HCT116 (cell line): ENCODE results near the gene TSG101. TPM values are rescaled to one million over a fixed set of nuclear protein-coding genes. Genes with fewer than 3 reads are reported as not detected.
A peak's percentile ranks its signal among the peaks of the same experiment; 100 is the strongest.

ENCODE experiments used
- ATAC-seq: fragments of 200-7000 bp; cut with Tn5 transposase; 2 replicates; pipeline ENCODE4 v1.9.1; 2020; ENCODE audit warnings: mild to moderate bottlenecking, moderate library complexity
- BruUV-seq: library from RNA; stranded (reverse); fragments of 400-500 nt; replicated peaks from 2 replicates; lab custom pipeline; 2021; lab: Mats Ljungman, UMichigan
- CTCF ChIA-PET: fragments of 300-600 bp; sonication (Branson Sonifier 250); formaldehyde crosslinking; loops from one replicate; lab custom pipeline; 2021; ENCODE audit warnings: antibody characterized with exemption; lab: Charles Lee
- POLR2A ChIA-PET: fragments of 300-600, 350-600 bp; sonication (Branson Sonifier 250); formaldehyde crosslinking; loops from one replicate; lab custom pipeline; 2021; ENCODE audit warnings: antibody characterized with exemption; lab: Charles Lee
- RAD21 ChIA-PET, 2 experiments: fragments of 300-600 bp; sonication (Branson Sonifier 250); formaldehyde crosslinking; loops; one replicate each; lab custom pipeline; 2023; ENCODE audit warnings: low total read pairs in 2 of 2; ENCODE audit not compliant: uncharacterized antibody in 2 of 2, unreplicated experiment in 2 of 2, low non-redundant PET in 1 of 2; lab: Charles Lee
- DNase-seq: peaks from one replicate; pipeline ENCODE4 v3.0.0-alpha.2; 2010; ENCODE audit warnings: low read depth, low spot score
- H2AFZ ChIP-seq: fragments of 200-600 bp; shearing (Covaris generic), sonication (generic); 2 replicates; pipeline ENCODE4 v1.6.1; 2017; ENCODE audit warnings: low read depth, mixed run types, mixed read lengths, antibody characterized with exemption, low read length; ENCODE audit not compliant: poor library complexity, severe bottlenecking
- H3K27ac ChIP-seq: 2 replicates; pipeline ENCODE4 v1.5.1; 2012; ENCODE audit warnings: low read depth, low read length
- H3K27me3 ChIP-seq: fragments of 200-600 bp; sonication (generic); 2 replicates; pipeline ENCODE4 v1.6.1; 2016; ENCODE audit warnings: mixed run types, low read length, mixed read lengths; ENCODE audit not compliant: insufficient read depth
- H3K36me3 ChIP-seq, 2 experiments: fragments of 200-500 bp in 1 of 2; fragments of 200-600 bp in 1 of 2; sonication (Bioruptor generic) in 1 of 2; sonication (generic) in 1 of 2; 2 replicates each; pipeline versions ENCODE4 v1.5.1 to v1.6.1; 2014 to 2016; ENCODE audit warnings: low read length in 2 of 2, inconsistent platforms in 1 of 2, mixed read lengths in 1 of 2, mixed run types in 1 of 2; ENCODE audit not compliant: insufficient read depth in 2 of 2, control insufficient read depth in 1 of 2
- H3K4me1 ChIP-seq, 2 experiments: fragments of 200-600 bp in 1 of 2; sonication (generic) in 1 of 2; 2 replicates each; pipeline versions ENCODE4 v1.5.1 to v1.6.1; 2012 to 2017; ENCODE audit warnings: low read length in 2 of 2, inconsistent platforms in 1 of 2, mild to moderate bottlenecking in 1 of 2, mixed read lengths in 1 of 2, mixed run types in 1 of 2, moderate library complexity in 1 of 2; ENCODE audit not compliant: insufficient read depth in 2 of 2, control insufficient read depth in 1 of 2
- H3K4me2 ChIP-seq: fragments of 200-600 bp; sonication (generic); 2 replicates; pipeline ENCODE4 v1.6.1; 2017; ENCODE audit warnings: mixed run types, low read length, mixed read lengths
- H3K4me3 ChIP-seq, 2 experiments: fragments of 200-600 bp in 1 of 2; sonication (generic) in 1 of 2; replicated peaks in 1 of 2; 2 replicates each; pipeline ENCODE4 v1.5.1; 2011 to 2016; ENCODE audit warnings: low read length in 2 of 2, control low read depth in 1 of 2, low read depth in 1 of 2, mild to moderate bottlenecking in 1 of 2, mixed read lengths in 1 of 2, mixed run types in 1 of 2
- H3K79me2 ChIP-seq: fragments of 200-600 bp; sonication (generic); 2 replicates; pipeline ENCODE4 v1.6.1; 2017; ENCODE audit warnings: mild to moderate bottlenecking, mixed run types, low read length, moderate library complexity, mixed read lengths; ENCODE audit not compliant: insufficient read depth
- H3K9ac ChIP-seq: fragments of 200-600 bp; sonication (generic); 2 replicates; pipeline ENCODE4 v1.6.1; 2016; ENCODE audit warnings: low read length, mixed read lengths
- H3K9me2 ChIP-seq: fragments of 200-600 bp; sonication (generic), shearing (Covaris generic); 2 replicates; pipeline ENCODE4 v1.6.1; 2017; ENCODE audit warnings: mixed run types, mild to moderate bottlenecking, moderate library complexity; ENCODE audit not compliant: insufficient read depth
- H3K9me3 ChIP-seq, 2 experiments: fragments of 200-500 bp in 1 of 2; fragments of 200-600 bp in 1 of 2; sonication (Bioruptor generic) in 1 of 2; sonication (generic) in 1 of 2; 2 replicates each; pipeline ENCODE4 v1.6.1; 2014 to 2017; ENCODE audit warnings: low read length in 2 of 2, mixed read lengths in 2 of 2, inconsistent platforms in 1 of 2, low read depth in 1 of 2, mild to moderate bottlenecking in 1 of 2, mixed run types in 1 of 2, moderate library complexity in 1 of 2; ENCODE audit not compliant: control insufficient read depth in 1 of 2, insufficient read depth in 1 of 2
- H4K20me1 ChIP-seq: fragments of 200-600 bp; sonication (generic), shearing (Covaris generic); 2 replicates; pipeline ENCODE4 v1.6.1; 2017; ENCODE audit warnings: mixed run types, mild to moderate bottlenecking, moderate library complexity; ENCODE audit not compliant: insufficient read depth
- CEBPB ChIP-seq: IDR thresholded peaks from 2 replicates; pipeline ENCODE4 v1.6.1; 2012; ENCODE audit warnings: low read depth
- EGR1 ChIP-seq: IDR thresholded peaks from 2 replicates; pipeline ENCODE4 v1.6.1; 2012; ENCODE audit warnings: low read depth
- FOSL1 ChIP-seq: IDR thresholded peaks from 2 replicates; pipeline ENCODE4 v1.6.1; 2012; ENCODE audit warnings: low read depth
- JUND ChIP-seq: IDR thresholded peaks from 2 replicates; pipeline ENCODE4 v1.6.1; 2012
- POLR2AphosphoS5 ChIP-seq: IDR thresholded peaks from 2 replicates; pipeline ENCODE4 v1.6.1; 2011; ENCODE audit warnings: mild to moderate bottlenecking, low read depth, low read length, moderate library complexity
- RAD21 ChIP-seq: IDR thresholded peaks from 2 replicates; pipeline ENCODE4 v1.6.1; 2012; ENCODE audit warnings: low read depth, mild to moderate bottlenecking
- SIN3A ChIP-seq: IDR thresholded peaks from 2 replicates; pipeline ENCODE4 v1.6.1; 2012; ENCODE audit warnings: low read depth
- SP1 ChIP-seq: IDR thresholded peaks from 2 replicates; pipeline ENCODE4 v1.6.1; 2012; ENCODE audit warnings: low read depth
- SRF ChIP-seq: IDR thresholded peaks from 2 replicates; pipeline ENCODE4 v1.6.1; 2012; ENCODE audit warnings: low read depth
- ZFX ChIP-seq: fragments of 450-650 bp; IDR thresholded peaks from 2 replicates; pipeline ENCODE4 v1.6.1; 2017
- ZNF274 ChIP-seq: fragments of 200-500 bp; sonication (Bioruptor generic); IDR thresholded peaks from 2 replicates; pipeline ENCODE4 v1.6.1; 2014; ENCODE audit warnings: mild to moderate bottlenecking, low read depth, low read length, inconsistent platforms
- intact Hi-C: fragments of 100-400 bp; cut with micrococcal nuclease; formaldehyde crosslinking; loops from 2 replicates; pipeline ENCODE4 v1.10.0; 2022
- total RNA-seq: library from RNA; stranded (reverse); gene quantifications from one replicate; pipeline ENCODE4 v1.2.1, GENCODE V29; 2021; ENCODE audit not compliant: unreplicated experiment
- TF ChIP-seq, protein P1 (sequence below), 3 experiments: fragments of 200-600 bp in 1 of 3; sonication (generic) in 1 of 3; IDR thresholded peaks in 2 of 3; conservative IDR thresholded peaks in 1 of 3; 2 replicates each; pipeline ENCODE4 v1.5.1; 2012 to 2017; ENCODE audit warnings: low read depth in 2 of 3, low read length in 2 of 3, antibody characterized with exemption in 1 of 3, borderline replicate concordance in 1 of 3, control low read depth in 1 of 3, mild to moderate bottlenecking in 1 of 3, mixed read lengths in 1 of 3, mixed run types in 1 of 3, moderate library complexity in 1 of 3; ENCODE audit not compliant: insufficient read depth in 1 of 3
- TF ChIP-seq, protein P2 (sequence below): IDR thresholded peaks from 2 replicates; pipeline ENCODE4 v1.6.1; 2012
- TF ChIP-seq, protein P3 (sequence below): IDR thresholded peaks from 2 replicates; pipeline ENCODE4 v1.6.1; 2012

Gene TSG101
- total RNA-seq, 1 experiment from 2014 or later = 61.9 TPM

DNA sequence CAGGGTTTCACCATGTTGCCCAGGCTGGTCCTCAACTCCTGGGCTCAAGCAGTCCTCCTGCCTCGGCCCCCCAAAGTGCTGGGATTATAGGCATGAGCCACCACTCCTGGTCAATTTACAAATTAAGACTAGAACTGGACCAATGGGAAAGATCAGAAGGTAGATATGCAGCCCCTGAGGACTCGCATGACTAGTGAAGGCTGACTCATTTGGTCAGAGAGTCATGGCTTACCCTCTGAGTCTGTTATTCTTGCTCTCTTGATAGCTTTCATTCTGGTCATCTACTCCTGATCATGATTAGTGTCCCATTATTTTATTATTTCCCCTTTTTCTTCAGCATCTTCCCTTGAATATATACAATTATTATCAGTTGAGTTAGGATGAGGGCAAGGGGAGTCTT, 73.8 kb downstream of the TSG101 start:
- no peak overlapping the region for H2AFZ ChIP-seq
- H3K27me3 ChIP-seq = no peaks in the 10 kb centered on the region
- no peaks in the 10 kb centered on the region for H3K9me3 ChIP-seq
- no peaks in the 10 kb centered on the region for H3K79me2 ChIP-seq
- no peaks in the 10 kb centered on the region for H3K9me2 ChIP-seq
- DNase-seq = no peak
- H3K4me1 ChIP-seq = peaks cover 0 to 5% of the 10 kb centered on the region in 2 experiments; a peak in 3 of 4 replicates
- no peak for TF ChIP-seq SIN3A
- TF ChIP-seq FOSL1 = 0 out of 2 replicates have a peak, but pooled peaks have one; percentile 15
- no peak for TF ChIP-seq SP1
- TF ChIP-seq ZFX = no peak
- TF ChIP-seq ZNF274 = no peak
- no peak for TF ChIP-seq EGR1
- no peak for TF ChIP-seq POLR2AphosphoS5
- H3K4me3 ChIP-seq = no peak overlapping the region
- no peak overlapping the region for H3K9ac ChIP-seq
- H4K20me1 ChIP-seq = no peaks in the 10 kb centered on the region
- H3K27ac ChIP-seq = no peak overlapping the region
- intact Hi-C loops = no loop called here
- RAD21 ChIA-PET = no interaction called here
- CTCF ChIA-PET = interaction anchor here (1.2 kb wide), 1 partner anchor 311 kb away, joined by 3 read pairs; no protein-coding TSS in a partner anchor
- no peaks in the 10 kb centered on the region for H3K36me3 ChIP-seq
- ATAC-seq = peak; percentile 35; the same call in 1 of the 2 replicates
- POLR2A ChIA-PET = no interaction called here
- no TSS peak for BruUV-seq
- peak overlapping the region; percentile 3; the same call in 1 of the 2 replicates for H3K4me2 ChIP-seq

DNA sequence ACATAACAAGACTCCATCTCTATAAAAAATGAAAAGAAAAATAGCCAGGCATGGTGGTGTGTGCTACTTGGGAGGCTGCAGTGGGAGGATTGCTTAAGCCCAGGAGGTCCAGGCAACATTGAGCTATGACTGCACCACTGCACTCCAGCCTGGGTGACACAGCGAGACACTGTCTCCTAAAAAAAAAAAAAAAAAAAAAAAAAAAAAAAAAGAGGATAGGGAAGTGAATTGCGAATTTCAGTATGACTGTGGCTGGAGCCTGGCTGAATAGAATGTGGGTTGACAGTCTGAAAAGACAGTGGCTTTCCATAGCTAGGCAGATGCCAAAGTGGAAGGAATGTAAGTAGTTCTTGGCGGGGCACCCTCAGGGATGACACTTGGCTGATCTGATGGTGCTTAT, 77.5 kb downstream of the TSG101 start:
- Histone ChIP-seq H3K4me1 (no peaks in the 10 kb centered on the region), H3K27me3 (no peaks in the 10 kb centered on the region), H2AFZ (no peak overlapping the region), H3K9me3 (no peaks in the 10 kb centered on the region), H3K4me2 (no peak overlapping the region), H3K79me2 (no peaks in the 10 kb centered on the region), H3K9me2 (no peaks in the 10 kb centered on the region), H3K9ac (no peak overlapping the region), H3K4me3 (no peak overlapping the region), H3K27ac (no peak overlapping the region), H3K36me3 (no peaks in the 10 kb centered on the region), H4K20me1 (no peaks in the 10 kb centered on the region)
- ChIA-PET CTCF (no interaction called here), POLR2A (no interaction called here), RAD21 (no interaction called here)
- TF ChIP-seq ZNF274 (no peak), RAD21 (no peak), SRF (no peak), CEBPB (no peak), SIN3A (no peak), JUND (no peak)
- TF ChIP-seq, protein P1, sequence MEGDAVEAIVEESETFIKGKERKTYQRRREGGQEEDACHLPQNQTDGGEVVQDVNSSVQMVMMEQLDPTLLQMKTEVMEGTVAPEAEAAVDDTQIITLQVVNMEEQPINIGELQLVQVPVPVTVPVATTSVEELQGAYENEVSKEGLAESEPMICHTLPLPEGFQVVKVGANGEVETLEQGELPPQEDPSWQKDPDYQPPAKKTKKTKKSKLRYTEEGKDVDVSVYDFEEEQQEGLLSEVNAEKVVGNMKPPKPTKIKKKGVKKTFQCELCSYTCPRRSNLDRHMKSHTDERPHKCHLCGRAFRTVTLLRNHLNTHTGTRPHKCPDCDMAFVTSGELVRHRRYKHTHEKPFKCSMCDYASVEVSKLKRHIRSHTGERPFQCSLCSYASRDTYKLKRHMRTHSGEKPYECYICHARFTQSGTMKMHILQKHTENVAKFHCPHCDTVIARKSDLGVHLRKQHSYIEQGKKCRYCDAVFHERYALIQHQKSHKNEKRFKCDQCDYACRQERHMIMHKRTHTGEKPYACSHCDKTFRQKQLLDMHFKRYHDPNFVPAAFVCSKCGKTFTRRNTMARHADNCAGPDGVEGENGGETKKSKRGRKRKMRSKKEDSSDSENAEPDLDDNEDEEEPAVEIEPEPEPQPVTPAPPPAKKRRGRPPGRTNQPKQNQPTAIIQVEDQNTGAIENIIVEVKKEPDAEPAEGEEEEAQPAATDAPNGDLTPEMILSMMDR (IDR thresholded peaks at IDR 0.05 in 2 of 3, conservative IDR thresholded peaks at IDR 0.05 in 1 of 3; ENCODE audit: borderline replicate concordance in 1 of 3, insufficient read depth in 1 of 3, low read depth in 2 of 3, low read length in 2 of 3) = no peak
- TF ChIP-seq, protein P2, sequence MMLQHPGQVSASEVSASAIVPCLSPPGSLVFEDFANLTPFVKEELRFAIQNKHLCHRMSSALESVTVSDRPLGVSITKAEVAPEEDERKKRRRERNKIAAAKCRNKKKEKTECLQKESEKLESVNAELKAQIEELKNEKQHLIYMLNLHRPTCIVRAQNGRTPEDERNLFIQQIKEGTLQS = no peak
- TF ChIP-seq, protein P3, sequence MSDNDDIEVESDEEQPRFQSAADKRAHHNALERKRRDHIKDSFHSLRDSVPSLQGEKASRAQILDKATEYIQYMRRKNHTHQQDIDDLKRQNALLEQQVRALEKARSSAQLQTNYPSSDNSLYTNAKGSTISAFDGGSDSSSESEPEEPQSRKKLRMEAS = no peak
- intact Hi-C loops = no loop called here
- ATAC-seq = no peak
- DNase-seq = no peak
- BruUV-seq = no TSS peak
